H1 (cell line): ENCODE measurements around the gene PLVAP. TPM values are rescaled to one million over a fixed set of nuclear protein-coding genes. Genes with fewer than 3 reads are reported as not detected.

Experiments used
- CTCF ChIA-PET: fragments of 300-600 bp; sonication (Branson Sonifier 250); formaldehyde crosslinking; loops from one replicate; lab custom pipeline; 2021; ENCODE audit not compliant: partially characterized antibody; lab: Charles Lee
- POLR2A ChIA-PET: fragments of 300-600 bp; sonication (Branson Sonifier 250); formaldehyde crosslinking; loops from one replicate; lab custom pipeline; 2021; ENCODE audit warnings: inconsistent platforms; ENCODE audit not compliant: partially characterized antibody; lab: Charles Lee
- DNase-seq, 2 experiments: peaks; one replicate each; pipeline versions ENCODE4 v3.0.0 to v3.0.0-alpha.2; 2010 to 2022; ENCODE audit warnings: low spot score in 2 of 2, low read depth in 1 of 2, mixed read lengths in 1 of 2
- FAIRE-seq: peaks from 2 replicates; lab custom pipeline; 2011; peaks lifted over from hg19 to GRCh38; lab: Jason Lieb, UNC
- H2AFZ ChIP-seq: 2 replicates; pipeline ENCODE4 v1.8.1; 2012; ENCODE audit warnings: low read length, inconsistent platforms
- H2AK5ac ChIP-seq: 2 replicates; pipeline ENCODE4 v1.6.1; 2013; ENCODE audit warnings: low read depth, low read length
- H2BK120ac ChIP-seq: replicated peaks from 2 replicates; pipeline ENCODE3; 2013; ENCODE audit warnings: low read depth, low read length, inconsistent platforms
- H2BK12ac ChIP-seq: 2 replicates; pipeline ENCODE4 v1.6.1; 2013; ENCODE audit warnings: low read depth, low read length
- H2BK15ac ChIP-seq: 2 replicates; pipeline ENCODE4 v1.6.1; 2013; ENCODE audit warnings: low read length
- H2BK20ac ChIP-seq: 2 replicates; pipeline ENCODE4 v1.6.1; 2013; ENCODE audit warnings: low read length
- H2BK5ac ChIP-seq: 2 replicates; pipeline ENCODE4 v1.6.1; 2013; ENCODE audit warnings: low read depth, low read length
- H3K14ac ChIP-seq: 2 replicates; pipeline ENCODE4 v1.6.1; 2013; ENCODE audit warnings: inconsistent platforms; ENCODE audit not compliant: insufficient read length
- H3K18ac ChIP-seq: 2 replicates; pipeline ENCODE4 v1.6.1; 2013; ENCODE audit warnings: low read length; ENCODE audit errors: extremely low read depth
- H3K23ac ChIP-seq: 2 replicates; pipeline ENCODE4 v1.6.1; 2013; ENCODE audit warnings: inconsistent platforms; ENCODE audit not compliant: insufficient read length
- H3K23me2 ChIP-seq: 2 replicates; pipeline ENCODE4 v1.6.1; 2013; ENCODE audit warnings: low read depth, low read length
- H3K27ac ChIP-seq: 2 replicates; pipeline ENCODE4 v1.6.1; 2011; ENCODE audit warnings: low read depth, low read length, inconsistent platforms
- H3K27me3 ChIP-seq, 4 experiments: replicated peaks in 1 of 4; 1 replicate in 1 of 4; 2 replicates in 3 of 4; pipeline versions ENCODE4 v1.6.1 to v1.8.1; 2011 to 2013; ENCODE audit warnings: low read length in 3 of 4, mild to moderate bottlenecking in 3 of 4, inconsistent platforms in 2 of 4, mixed read lengths in 2 of 4, moderate library complexity in 1 of 4; ENCODE audit not compliant: control insufficient read depth in 3 of 4, insufficient read depth in 3 of 4; ENCODE audit errors: extremely low read depth in 1 of 4
- H3K36me3 ChIP-seq, 4 experiments: 2 replicates each; pipeline versions ENCODE4 v1.6.1 to v1.8.1; 2011 to 2013; ENCODE audit warnings: mild to moderate bottlenecking in 4 of 4, low read length in 3 of 4, moderate library complexity in 2 of 4, control low read depth in 1 of 4, inconsistent platforms in 1 of 4; ENCODE audit not compliant: insufficient read depth in 4 of 4, control insufficient read depth in 2 of 4
- H3K4ac ChIP-seq: replicated peaks from 2 replicates; pipeline ENCODE3; 2013; ENCODE audit warnings: low read length, low read depth, mixed read lengths, inconsistent platforms; ENCODE audit not compliant: insufficient read length
- H3K4me1 ChIP-seq, 4 experiments: replicated peaks in 1 of 4; 1 replicate in 1 of 4; 2 replicates in 3 of 4; pipeline versions ENCODE4 v1.6.1 to v1.8.1; 2011 to 2013; ENCODE audit warnings: low read length in 3 of 4, inconsistent platforms in 2 of 4, mixed read lengths in 1 of 4; ENCODE audit not compliant: insufficient read depth in 4 of 4, control insufficient read depth in 3 of 4
- H3K4me2 ChIP-seq, 2 experiments: 2 replicates each; pipeline versions ENCODE4 v1.6.1 to v1.8.1; 2011 to 2013; ENCODE audit warnings: low read depth in 2 of 2, low read length in 2 of 2, control low read depth in 1 of 2, inconsistent platforms in 1 of 2, mild to moderate bottlenecking in 1 of 2; ENCODE audit not compliant: insufficient read depth in 1 of 2
- H3K4me3 ChIP-seq, 4 experiments: fragments of 200-600, 300-600 bp in 1 of 4; sonication (generic), shearing (Covaris generic), sonication (Bioruptor Twin) in 1 of 4; 2 replicates each; pipeline versions ENCODE4 v1.5.1 to v1.8.1; 2011 to 2016; ENCODE audit warnings: low read length in 4 of 4, low read depth in 3 of 4, control low read depth in 2 of 4, inconsistent platforms in 2 of 4, mild to moderate bottlenecking in 2 of 4, mixed read lengths in 1 of 4, moderate library complexity in 1 of 4; ENCODE audit not compliant: insufficient read depth in 2 of 4; ENCODE audit errors: extremely low read depth in 1 of 4
- H3K56ac ChIP-seq: replicated peaks from 2 replicates; pipeline ENCODE3; 2013; ENCODE audit warnings: low read depth, mild to moderate bottlenecking, mixed read lengths, low read length, inconsistent platforms; ENCODE audit not compliant: insufficient read length
- H3K79me1 ChIP-seq: 2 replicates; pipeline ENCODE4 v1.6.1; 2013; ENCODE audit warnings: low read depth, low read length, control low read depth
- H3K79me2 ChIP-seq, 2 experiments: 2 replicates each; pipeline versions ENCODE4 v1.6.1 to v1.8.1; 2012 to 2013; ENCODE audit warnings: low read length in 2 of 2, mild to moderate bottlenecking in 2 of 2, inconsistent platforms in 1 of 2; ENCODE audit not compliant: insufficient read depth in 2 of 2, control insufficient read depth in 1 of 2
- H3K9ac ChIP-seq, 4 experiments: replicated peaks in 1 of 4; 1 replicate in 1 of 4; 2 replicates in 3 of 4; pipeline versions ENCODE4 v1.6.1 to v1.8.1; 2011 to 2013; ENCODE audit warnings: low read depth in 3 of 4, low read length in 3 of 4, control low read depth in 2 of 4, mild to moderate bottlenecking in 2 of 4, moderate library complexity in 2 of 4, inconsistent platforms in 1 of 4; ENCODE audit errors: extremely low read depth in 1 of 4
- H3K9me3 ChIP-seq, 2 experiments: 2 replicates each; pipeline versions ENCODE4 v1.6.1 to v1.8.1; 2012 to 2013; ENCODE audit warnings: mild to moderate bottlenecking in 2 of 2, moderate library complexity in 2 of 2, control low read depth in 1 of 2, inconsistent platforms in 1 of 2, low read depth in 1 of 2, low read length in 1 of 2, mixed read lengths in 1 of 2; ENCODE audit not compliant: insufficient read depth in 2 of 2
- H4K20me1 ChIP-seq, 2 experiments: replicated peaks in 1 of 2; 2 replicates each; pipeline versions ENCODE3 to v1.8.1; 2011 to 2013; ENCODE audit warnings: inconsistent platforms in 2 of 2, low read length in 2 of 2, mild to moderate bottlenecking in 1 of 2; ENCODE audit not compliant: insufficient read depth in 2 of 2, control insufficient read depth in 1 of 2
- H4K5ac ChIP-seq: 2 replicates; pipeline ENCODE4 v1.6.1; 2013; ENCODE audit warnings: low read length, low read depth, mixed read lengths, inconsistent platforms; ENCODE audit not compliant: insufficient read length
- H4K8ac ChIP-seq: 2 replicates; pipeline ENCODE4 v1.8.0; 2013; ENCODE audit warnings: mild to moderate bottlenecking, moderate library complexity, low read length, inconsistent platforms; ENCODE audit not compliant: insufficient read depth; ENCODE audit errors: extremely low read depth
- H4K91ac ChIP-seq: replicated peaks from 2 replicates; pipeline ENCODE3; 2013; ENCODE audit warnings: low read length, mixed read lengths, inconsistent platforms; ENCODE audit not compliant: insufficient read length
- CHD2 ChIP-seq: IDR thresholded peaks from 2 replicates; pipeline ENCODE4 v1.6.1; 2012; ENCODE audit warnings: low read length, improper control_type of control experiment
- KDM4A ChIP-seq: IDR thresholded peaks from one replicate; pipeline ENCODE4 v1.7.1; 2012; ENCODE audit warnings: low read depth, mild to moderate bottlenecking, moderate library complexity, low read length, inconsistent platforms; ENCODE audit not compliant: severe bottlenecking
- SP1 ChIP-seq: IDR thresholded peaks from 2 replicates; pipeline ENCODE4 v1.6.1; 2011; ENCODE audit warnings: low read depth, low read length
- WGBS, 2 experiments: shearing (Covaris generic) in 1 of 2; methylation state at CpG; one replicate each; pipeline versions ENCODE4 v1.1.6 to v1.1.7; 2013 to 2015; ENCODE audit warnings: low lambda C conversion rate in 2 of 2, mixed read lengths in 2 of 2, inconsistent platforms in 1 of 2, low coverage in 1 of 2, missing lambda C conversion rate in 1 of 2; ENCODE audit not compliant: insufficient replicate concordance in 2 of 2, insufficient coverage in 1 of 2, insufficient read length in 1 of 2; ENCODE audit errors: extremely low coverage in 1 of 2, missing lambda C conversion rate in 1 of 2; 5-methylcytosine and 5-hydroxymethylcytosine counted together
- polyA plus RNA-seq, 7 experiments: library from polyadenylated mRNA; depleted of rRNA in 3 of 7; stranded (reverse) in 5 of 7; unstranded in 2 of 7; fragments of >200 nt in 5 of 7; fragments of 200-250 nt in 2 of 7; gene quantifications; 1 replicate in 5 of 7; 2 replicates in 1 of 7; 4 replicates in 1 of 7; pipeline versions ENCODE4 v1.2.1 to v1.2.3, GENCODE V29; 2011 to 2013; ENCODE audit warnings: missing spikeins in 2 of 7, mixed read lengths in 2 of 7
- total RNA-seq: library from RNA; stranded (reverse); fragmentation: NEBNext Ultra II Directional; extraction: Animal tissue kit (Norgen Biotek cat#: 25700); gene quantifications from 2 replicates; pipeline ENCODE4 v1.2.1, GENCODE V29; 2021

Gene PLVAP
- total and polyA plus RNA-seq, 2 of the 8 experiments (the other 6 are each of a cell fraction or from before 2014, with no cell fraction given) = 0.32 TPM; not detected in 1

DNA sequence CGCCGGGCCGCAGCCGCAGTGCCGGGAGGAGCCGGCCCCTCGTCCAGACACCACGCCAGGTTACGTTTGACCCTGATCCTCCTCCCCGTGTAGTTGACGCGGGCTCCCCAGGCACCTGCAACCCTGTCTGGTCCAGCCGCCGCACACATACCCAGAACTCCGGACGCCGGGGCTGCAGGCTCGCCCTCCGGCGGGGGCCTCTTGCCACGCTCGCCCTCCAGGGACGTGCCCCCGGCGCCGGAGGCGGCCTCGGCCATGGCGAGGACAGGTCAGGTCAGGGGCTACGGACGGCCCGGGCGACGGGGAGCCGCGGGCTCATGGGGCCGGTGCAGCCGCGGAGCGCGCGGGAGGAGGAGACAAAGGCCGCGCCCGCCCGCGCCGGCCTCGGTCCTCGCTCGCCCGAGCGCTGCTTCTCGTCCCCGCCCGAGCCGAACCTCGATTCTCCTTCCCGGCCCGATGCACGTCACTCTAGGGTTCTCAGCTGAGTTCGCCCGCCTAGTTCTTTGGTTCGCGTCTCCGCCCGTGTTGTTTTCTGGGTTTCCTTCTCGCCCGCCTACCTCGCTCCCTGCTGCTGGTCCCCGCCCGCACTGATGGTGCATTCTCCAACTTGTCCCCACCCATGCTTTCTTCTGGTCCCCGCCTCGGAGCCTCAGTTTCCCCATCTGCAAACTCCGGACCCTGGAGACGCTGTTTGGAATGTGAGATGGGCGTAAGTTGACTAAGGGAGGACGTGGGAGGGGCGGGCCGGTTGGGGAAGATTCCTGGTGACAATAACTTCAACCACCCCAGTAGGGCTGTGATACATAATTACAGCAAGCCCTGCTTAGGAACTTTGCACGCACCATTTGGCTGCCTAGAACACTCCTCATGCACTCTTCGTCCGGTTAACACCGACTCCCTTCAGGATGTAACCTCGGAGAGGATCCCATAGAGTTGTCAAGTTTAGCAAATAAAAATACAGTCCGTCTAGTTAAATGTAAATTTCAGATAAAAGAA, 42.4 kb downstream of the PLVAP start, which contains the start of gene ANO8:
Gene ANO8 (minus strand): TSS at position 442 of the 996 bp plus-strand sequence. CDS start 185 bp downstream, at position 257.
- no peak within 1 kb of the TSS for H2BK5ac ChIP-seq
- TF ChIP-seq SP1 (peak; percentile 73), KDM4A (peak; percentile 95), CHD2 (peak; percentile 58; the same call in 1 of the 2 replicates)

More for the DNA sequence above, 42.4 kb downstream of the PLVAP start, which contains the start of gene ANO8:
- Histone ChIP-seq H4K91ac (no peak within 1 kb of the TSS), H4K20me1 (peaks cover 0 to 11% of the 10 kb centered on the region in 2 experiments), H4K8ac (peak within 1 kb of the TSS; percentile 92), H4K5ac (peak within 1 kb of the TSS; percentile 41), H3K18ac (peak within 1 kb of the TSS; percentile 87), H3K79me1 (peaks cover 3% of the 10 kb centered on the region), H2BK12ac (peak within 1 kb of the TSS; percentile 39; the same call in 1 of the 2 replicates), H3K36me3 (no peaks in the 10 kb centered on the region), H3K23me2 (peaks cover 21% of the 10 kb centered on the region), H3K4me1 (peaks cover 0 to 29% (median 21%) of the 10 kb centered on the region in 4 experiments; a peak in 5 of 7 replicates), H2BK15ac (peak within 1 kb of the TSS; percentile 61; the same call in 1 of the 2 replicates), H2BK120ac (no peak within 1 kb of the TSS), H3K79me2 (no peaks in the 10 kb centered on the region), H3K27me3 (no peaks in the 10 kb centered on the region), H3K9ac (peak within 1 kb of the TSS; percentile 25 to 79 (median 70); a peak in 6 of 7 replicates), H2BK20ac (0 out of 2 replicates have a peak within 1 kb of the TSS, but pooled peaks have one; percentile 67), H3K23ac (no peak within 1 kb of the TSS), H2AFZ (no peak within 1 kb of the TSS), H3K4me3 (peak within 1 kb of the TSS; percentile 74 to 85 (median 78)), H3K4me2 (peak within 1 kb of the TSS; percentile 71 to 88), H3K27ac (peak within 1 kb of the TSS; percentile 29; the same call in 1 of the 2 replicates), H3K56ac (peak within 1 kb of the TSS; percentile 73), H3K4ac (peak within 1 kb of the TSS; percentile 29), H2AK5ac (no peak within 1 kb of the TSS), H3K9me3 (no peaks in the 10 kb centered on the region), H3K14ac (no peak within 1 kb of the TSS)
- FAIRE-seq = peak; percentile 75
- peak; percentile 91 to 99 for DNase-seq
- 8% methylated on average over 58 of the region's 86 CpGs; no CpG with 5 or more reads in 1 of the 2 experiments for WGBS, 2 experiments
- ChIA-PET POLR2A (interaction anchor here (0.7 to 17.1 kb wide), 9 partner anchors 9 to 119 kb away, joined by 3 to 329 read pairs (median 5); partner anchors contain the start of genes ABHD8, DDA1, MRPL34 and OCEL1), CTCF (interaction anchor here (0.7 to 3.0 kb wide), 9 partner anchors 9 to 73 kb away, joined by 3 to 14 read pairs (median 4); partner anchors contain the start of genes DDA1 and MRPL34)
